HG02870 (cell line): ENCODE measurements around the gene FAM181A.

ENCODE experiments used
- ATAC-seq: cut with Tn5 transposase; IDR thresholded peaks from one replicate; pipeline ENCODE4 v1.9.1; 2021; ENCODE audit warnings: mild to moderate bottlenecking, moderate library complexity; ENCODE audit not compliant: unreplicated experiment

The FAM181A gene

DNA sequence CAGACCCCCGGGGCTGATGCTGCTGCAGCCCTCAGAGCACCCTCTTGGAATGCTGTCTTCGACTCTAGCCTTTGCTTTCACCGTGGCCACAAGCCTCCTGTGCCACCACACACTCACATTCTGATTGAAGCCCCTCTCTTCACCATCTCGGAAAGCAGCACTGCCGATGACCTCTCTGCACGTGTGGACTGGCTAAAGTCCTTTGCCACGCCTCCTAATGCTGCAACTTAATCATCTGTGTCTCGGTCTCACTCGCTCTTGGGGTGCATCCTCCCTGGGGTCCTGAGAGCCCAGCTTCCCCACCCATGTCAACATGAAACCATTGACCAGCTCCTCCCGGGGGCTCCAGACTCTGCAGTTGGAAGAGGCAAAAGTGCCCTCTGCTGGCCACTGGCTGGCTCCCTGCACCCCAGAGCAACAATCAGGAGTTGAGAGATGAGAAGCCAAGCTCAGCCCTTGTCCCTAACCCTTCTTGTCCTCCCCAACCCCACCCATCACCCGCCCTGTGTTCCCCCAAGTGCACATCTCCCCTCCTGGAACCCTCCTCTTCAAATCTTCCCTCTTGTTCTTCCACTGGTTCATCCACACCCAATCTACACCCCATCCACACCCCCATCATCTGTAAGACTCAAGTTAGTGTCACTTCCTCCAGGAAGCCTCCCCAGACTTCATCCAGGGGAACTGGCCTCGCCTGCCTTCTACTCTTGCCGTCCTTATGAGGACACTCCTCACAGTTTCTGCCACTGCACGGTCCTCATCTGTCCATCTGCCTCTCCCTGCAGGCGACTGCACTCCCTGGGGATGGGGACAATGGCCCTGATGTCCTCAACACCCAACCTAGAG is 23.6 kb upstream of the FAM181A start:
- no peak for ATAC-seq

GRCh38 chr14:93905623-93906022 is 21.5 kb upstream of the FAM181A start:
- ATAC-seq: no peak

- no peak for ATAC-seq
Observed at GRCh38 chr14:93906341-93907329, 20.5 kb upstream of the FAM181A start.

- ATAC-seq: no peak
Observed at GRCh38 chr14:93909429-93910128, 17.6 kb upstream of the FAM181A start.

DNA sequence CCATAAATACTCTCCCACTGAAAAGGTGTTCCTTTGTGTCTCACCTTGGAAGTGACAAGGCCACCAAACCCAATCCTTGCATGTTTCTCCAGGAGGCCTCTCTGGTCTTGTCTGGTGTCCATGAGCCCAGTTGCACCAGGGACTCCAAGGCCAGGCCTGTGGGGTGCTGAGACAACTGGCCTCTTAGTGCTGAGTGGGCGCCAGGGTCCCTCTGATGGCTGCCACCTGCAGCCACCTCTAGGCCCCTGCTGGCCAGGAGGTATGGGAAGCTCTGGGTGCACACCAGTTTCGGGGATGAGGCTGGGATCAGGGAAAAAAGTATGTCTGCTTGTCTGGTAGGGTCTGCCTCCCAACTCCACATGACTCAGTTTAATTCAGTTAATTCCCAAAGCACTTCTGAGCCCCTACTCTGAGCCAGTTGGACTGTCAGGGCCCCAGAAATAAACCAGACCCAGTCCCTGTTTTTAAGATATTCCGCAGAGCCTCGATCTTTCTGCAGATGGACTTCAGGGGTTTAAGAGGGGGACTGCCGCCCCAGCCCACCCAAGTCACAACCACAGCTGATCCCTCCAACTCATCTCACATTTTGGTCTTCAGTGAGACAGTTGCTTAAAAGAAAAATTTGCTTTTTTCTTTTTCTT is 15.0 kb upstream of the FAM181A start:
- no peak for ATAC-seq

- no peak for ATAC-seq
Observed at GRCh38 chr14:93912782-93913181, 14.4 kb upstream of the FAM181A start.

- ATAC-seq: no peak
Observed at GRCh38 chr14:93914278-93914677, 12.9 kb upstream of the FAM181A start.

DNA sequence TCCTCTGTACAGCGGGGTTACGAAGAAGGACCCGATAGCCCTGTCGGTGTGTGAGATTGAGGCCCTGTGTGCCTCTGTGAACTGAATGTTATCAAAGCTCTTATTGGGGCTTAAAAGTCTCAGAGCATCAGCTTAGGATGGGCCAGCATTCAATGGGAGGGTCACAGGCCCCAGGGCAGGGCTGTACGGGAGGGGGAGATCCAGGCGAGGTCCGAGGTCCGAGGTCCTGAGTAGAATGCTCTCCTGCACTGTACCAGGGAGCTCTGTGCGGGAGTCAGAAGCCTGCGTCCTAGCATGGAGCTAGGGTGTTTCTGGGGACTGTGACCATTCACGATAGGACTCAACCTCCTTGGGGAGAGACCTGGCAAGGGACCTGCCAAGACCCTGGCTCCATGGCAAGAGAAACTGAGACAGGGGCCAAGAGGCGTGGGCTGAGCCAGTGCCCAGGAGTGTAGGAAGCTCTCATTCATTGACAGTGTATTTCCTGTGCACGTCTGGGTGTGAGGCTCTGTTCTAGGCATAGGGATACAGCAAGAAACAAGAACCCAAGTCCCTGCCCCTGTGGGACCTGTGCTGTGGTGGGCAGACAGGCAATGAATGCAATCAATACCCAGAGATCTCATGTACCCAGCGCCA is 12.0 kb upstream of the FAM181A start:
- no peak for ATAC-seq

GRCh38 chr14:93915800-93916199 is 11.3 kb upstream of the FAM181A start:
- no peak for ATAC-seq

- no peak for ATAC-seq
Observed at GRCh38 chr14:93916498-93916897, 10.6 kb upstream of the FAM181A start.

- no peak for ATAC-seq
Observed at GRCh38 chr14:93917141-93917540, 10.0 kb upstream of the FAM181A start.

- ATAC-seq: no peak
Observed at GRCh38 chr14:93921001-93921806, 5.9 kb upstream of the FAM181A start.

- no peak for ATAC-seq
Observed at GRCh38 chr14:93923626-93924025, 3.5 kb upstream of the FAM181A start.

DNA sequence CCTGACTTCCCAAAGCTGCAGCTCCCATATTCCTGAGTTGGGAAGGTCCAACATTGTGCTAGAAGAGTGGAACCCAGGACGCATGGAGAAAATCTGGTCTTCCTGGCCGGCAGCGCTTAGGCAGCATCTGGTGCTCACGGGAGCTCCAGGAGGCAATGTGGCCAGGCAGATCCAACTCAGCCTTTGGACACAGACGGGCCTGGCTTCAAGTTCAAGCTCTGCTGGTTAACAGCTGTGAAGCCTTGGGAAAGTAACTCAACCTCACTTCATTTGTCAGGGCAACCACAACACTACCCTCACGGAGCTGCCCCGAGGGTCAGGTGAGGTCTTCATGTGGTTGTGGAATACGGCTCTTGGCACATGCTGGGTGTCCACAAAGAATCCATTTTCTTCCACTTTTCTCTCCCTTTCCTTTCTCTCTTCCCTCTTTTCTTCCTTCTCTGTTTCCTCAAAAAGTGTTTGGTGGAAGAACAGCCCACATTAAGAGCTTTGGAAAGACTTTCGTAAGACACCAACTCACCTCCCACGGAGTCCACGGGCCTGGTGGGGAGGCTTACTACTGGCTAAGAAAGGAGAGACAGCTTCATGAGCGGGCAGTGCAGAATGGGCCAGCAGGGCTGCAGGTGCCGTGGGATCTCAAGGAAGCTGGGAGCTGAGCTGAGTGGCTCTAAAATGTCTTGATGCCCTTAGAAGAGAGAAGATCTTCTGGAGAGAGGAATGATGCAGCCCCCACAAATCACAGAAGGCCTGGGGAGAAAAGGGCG is 2.4 kb upstream of the FAM181A start:
- ATAC-seq: no peak

GRCh38 chr14:93925374-93925895 is 1.7 kb upstream of the FAM181A start:
- no peak for ATAC-seq

- no peak for ATAC-seq
Observed at GRCh38 chr14:93926245-93926872, 785 bp upstream of the FAM181A start.

DNA sequence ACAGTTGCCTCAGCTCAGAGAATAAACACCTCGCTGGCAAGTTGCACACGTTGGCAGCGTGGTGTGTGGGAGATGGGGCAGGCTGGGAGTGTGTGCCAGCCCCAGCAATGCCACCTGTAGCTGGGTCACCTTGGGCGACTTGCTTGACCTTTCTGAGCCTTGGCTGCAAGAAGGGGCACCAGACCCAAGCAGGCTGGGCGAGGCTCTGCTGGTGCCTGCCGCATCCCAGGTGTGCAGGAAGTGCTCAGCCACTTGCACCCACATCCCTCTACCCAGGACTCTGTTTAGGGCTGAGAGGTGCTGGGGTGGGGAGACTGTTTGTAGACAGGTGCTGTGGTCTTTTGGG is 629 bp downstream of the FAM181A start:
- ATAC-seq: no peak
